HK-2 (cell line): ENCODE data around the gene MARCHF9.

Source experiments
- DNase-seq: peaks from one replicate; pipeline ENCODE4 v3.0.0-alpha.2; 2018; ENCODE audit not compliant: unreplicated experiment

The MARCHF9 gene

GRCh38 chr12:57796996-57797395 lies 42.1 kb downstream of the MARCHF9 start:
- DNase-seq: no peak

- no peak for DNase-seq
Measured at GRCh38 chr12:57797933-57798332, 43.0 kb downstream of the MARCHF9 start.

- no peak for DNase-seq
Measured at GRCh38 chr12:57800965-57801364, 46.1 kb downstream of the MARCHF9 start.

- DNase-seq: no peak
Measured at GRCh38 chr12:57802607-57803006, 47.7 kb downstream of the MARCHF9 start.

- peak; percentile 29 for DNase-seq
Measured at GRCh38 chr12:57803319-57803893, 48.5 kb downstream of the MARCHF9 start.

GRCh38 chr12:57806677-57807076 lies 51.8 kb downstream of the MARCHF9 start:
- DNase-seq: no peak

- DNase-seq: no peak
Measured at GRCh38 chr12:57807285-57807684, 52.4 kb downstream of the MARCHF9 start.

- no peak for DNase-seq
Measured at GRCh38 chr12:57808351-57808750, 53.4 kb downstream of the MARCHF9 start.

GRCh38 chr12:57809425-57809824 lies 54.5 kb downstream of the MARCHF9 start:
- DNase-seq: no peak
